ENCODE data around the gene GSDME.

GRCh38 chr7:24757353-24758275 is at the start of gene GSDME:
- no peak for TF ChIP-seq CTCF (IDR thresholded peaks at IDR 0.05)
- TF ChIP-seq POLR2A (IDR thresholded peaks at IDR 0.05): peak in 1 of 2 donors; percentile 7
